NCI-H146 (cell line): ENCODE data around the gene URI1.
"Not testable (repeated sequence)": the region's sequence is repeated elsewhere in the genome, so short reads cannot be mapped to it uniquely, and the experiment has no call there.

Experiments
- DNase-seq: peaks from one replicate; lab custom pipeline; 2025; lab: John Stamatoyannopoulos, UW

URI1 gene

DNA sequence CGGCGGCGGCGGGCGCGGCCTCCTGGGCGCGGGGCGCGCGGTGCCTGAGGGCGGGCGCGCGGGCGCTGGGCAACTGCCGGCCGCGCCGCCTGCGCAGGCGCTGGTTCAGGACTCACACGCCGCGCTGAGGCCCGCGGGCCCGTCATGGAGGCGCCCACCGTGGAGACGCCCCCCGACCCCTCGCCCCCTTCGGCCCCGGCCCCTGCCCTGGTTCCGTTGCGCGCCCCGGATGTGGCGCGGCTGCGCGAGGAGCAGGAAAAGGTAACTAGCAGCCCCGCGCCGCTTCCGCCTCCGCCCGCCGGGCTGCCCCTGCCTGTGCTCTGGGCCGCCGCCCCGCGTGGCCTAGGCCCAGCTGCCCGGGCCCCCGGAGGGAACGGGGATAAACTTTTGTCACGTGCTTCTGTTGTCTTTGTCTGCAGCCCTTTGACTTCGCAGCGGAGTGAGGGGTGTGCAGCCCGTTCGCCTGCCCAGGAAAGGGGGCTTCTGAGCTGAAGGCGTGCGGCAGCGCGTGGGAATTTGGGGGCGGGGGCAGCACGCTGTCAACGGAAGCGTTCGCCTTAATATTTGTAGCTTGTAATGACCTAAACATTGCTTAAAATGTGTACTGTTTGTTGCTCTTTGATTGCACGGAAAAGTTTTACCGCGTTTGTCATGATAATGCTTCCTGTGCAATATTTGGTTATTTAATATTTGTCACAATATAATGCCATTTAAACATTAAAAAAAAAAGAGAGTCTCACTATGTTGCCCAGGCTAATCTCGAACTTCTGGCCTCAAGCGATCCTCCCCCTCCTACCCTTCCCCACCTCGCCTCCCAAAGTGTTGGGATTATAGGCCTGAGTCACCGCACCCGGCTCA, 594 bp downstream of the URI1 start:
- peak; percentile 71 for DNase-seq

DNA sequence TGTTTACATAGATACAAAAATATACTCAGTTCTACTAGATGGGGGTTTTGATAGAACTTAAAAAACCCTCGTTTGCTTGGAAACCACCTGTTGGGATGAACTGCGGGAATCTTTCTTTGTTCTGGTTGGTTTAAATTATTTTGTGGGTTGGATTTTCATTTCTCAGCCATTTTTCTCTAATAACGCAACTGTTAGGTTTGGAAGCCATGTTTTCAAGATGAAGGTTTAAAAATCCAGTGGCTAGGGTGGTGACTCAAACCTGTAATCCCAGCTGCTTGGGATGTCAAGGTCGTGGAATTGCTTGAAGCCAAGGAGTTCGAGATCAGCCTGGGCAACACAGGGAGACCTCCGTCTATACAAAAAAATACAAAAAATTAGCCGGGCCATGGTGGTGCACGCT, 1.6 kb downstream of the URI1 start:
- no peak for DNase-seq

DNA sequence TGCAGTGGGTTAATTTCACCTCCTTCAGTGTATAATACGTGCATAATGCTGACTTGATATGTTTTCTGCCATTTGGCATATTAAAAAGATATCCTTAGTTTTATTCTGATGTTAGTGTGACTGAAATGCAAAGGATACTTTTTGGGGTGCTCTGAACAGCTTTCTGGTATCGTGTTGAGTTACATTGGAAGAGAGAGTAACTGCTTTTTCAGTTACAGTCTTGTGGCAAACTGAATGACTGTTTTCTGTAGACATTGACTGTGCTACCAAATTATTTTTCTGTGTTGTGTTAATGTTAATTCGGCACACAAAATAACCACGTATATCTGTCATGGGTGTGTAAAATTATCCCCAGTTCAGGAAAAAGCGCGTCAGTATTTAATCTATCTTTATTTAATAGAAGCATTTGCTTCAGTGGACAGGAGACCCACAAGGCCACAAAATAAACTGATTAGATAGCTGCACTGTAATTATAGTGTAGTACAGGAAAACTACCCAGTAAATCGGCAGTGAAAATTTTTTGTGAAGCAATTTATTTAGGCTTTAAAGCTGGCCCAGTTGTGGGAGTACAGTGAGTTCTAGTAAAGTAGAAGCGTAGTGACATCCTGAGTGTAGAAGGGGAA, 2.5 kb downstream of the URI1 start:
- no peak for DNase-seq

DNA sequence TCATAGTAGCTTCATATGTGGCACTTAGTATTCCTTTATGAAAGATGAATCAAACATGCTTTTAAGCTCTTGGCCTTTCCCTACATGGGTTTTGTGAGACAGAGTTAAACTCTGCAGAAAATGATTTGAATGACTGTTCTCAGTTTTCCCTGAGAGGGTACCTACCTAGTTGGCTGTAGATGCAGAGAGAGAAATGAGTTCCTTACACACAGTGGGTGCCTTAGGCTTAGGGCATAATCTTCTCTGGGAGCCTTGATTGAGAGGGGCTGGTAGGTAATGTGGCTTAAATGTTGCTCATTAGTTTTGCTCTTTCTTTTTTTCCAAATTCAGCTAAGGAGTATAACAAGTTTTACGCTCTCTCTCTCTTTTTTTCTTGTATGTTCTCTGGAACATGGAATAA, 3.0 kb downstream of the URI1 start:
- DNase-seq: no peak

DNA sequence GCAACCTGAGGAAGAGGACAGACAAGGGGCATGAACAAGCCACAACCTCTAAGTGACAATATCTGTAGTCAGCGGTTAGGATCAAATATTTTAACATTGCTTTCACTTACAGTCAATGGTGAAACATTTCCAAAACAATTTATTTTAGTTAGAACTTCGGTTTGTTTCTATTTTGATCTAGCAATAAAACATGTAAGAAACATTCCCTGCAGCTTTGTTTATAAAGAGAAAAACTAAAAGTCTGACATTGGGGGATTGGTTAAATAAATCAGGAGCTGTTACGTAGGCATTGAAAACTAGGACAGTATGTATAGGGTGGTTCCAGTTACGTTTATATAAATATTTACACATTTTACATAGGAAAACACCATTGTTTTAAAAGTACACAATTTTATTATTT, 3.4 kb downstream of the URI1 start:
- DNase-seq: no peak

DNA sequence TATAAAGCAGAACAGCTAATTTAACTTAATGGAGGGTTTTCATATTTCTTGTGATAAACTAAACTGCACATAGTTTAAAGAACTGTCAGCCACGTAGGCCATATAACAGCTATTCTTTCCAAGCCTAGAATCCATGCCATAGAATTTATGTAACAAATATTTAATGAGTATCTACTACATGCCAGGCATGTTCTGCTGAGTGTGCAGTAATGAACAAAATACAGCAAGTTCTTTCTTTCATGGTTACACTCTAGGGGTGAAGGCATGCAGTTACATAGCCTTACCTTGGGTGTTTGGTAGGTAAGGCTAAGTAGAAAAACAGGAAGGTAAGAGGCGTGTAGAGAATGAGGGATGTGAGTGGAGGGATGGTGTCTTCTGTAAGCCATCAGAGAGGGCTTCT, 4.6 kb downstream of the URI1 start:
- no peak for DNase-seq

DNA sequence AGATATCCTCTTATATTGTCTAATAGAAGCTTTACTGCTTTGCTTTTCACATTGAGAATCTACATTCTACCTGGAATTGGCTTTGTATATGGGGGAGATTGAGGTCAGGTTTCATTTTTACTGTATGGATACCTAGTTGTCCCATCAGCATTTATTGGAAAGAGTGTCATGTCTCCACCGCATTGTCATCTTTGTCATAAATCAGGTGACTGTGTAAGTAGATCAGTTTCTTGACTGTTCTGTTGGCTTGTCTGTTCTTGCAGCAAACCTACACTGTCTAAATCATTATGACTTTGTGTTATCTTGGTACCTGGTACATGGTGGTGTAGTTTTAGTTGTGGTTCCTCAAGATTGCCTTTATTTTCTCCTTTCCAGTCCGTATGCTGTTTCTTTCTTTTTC, 5.8 kb downstream of the URI1 start:
- DNase-seq: no peak

DNA sequence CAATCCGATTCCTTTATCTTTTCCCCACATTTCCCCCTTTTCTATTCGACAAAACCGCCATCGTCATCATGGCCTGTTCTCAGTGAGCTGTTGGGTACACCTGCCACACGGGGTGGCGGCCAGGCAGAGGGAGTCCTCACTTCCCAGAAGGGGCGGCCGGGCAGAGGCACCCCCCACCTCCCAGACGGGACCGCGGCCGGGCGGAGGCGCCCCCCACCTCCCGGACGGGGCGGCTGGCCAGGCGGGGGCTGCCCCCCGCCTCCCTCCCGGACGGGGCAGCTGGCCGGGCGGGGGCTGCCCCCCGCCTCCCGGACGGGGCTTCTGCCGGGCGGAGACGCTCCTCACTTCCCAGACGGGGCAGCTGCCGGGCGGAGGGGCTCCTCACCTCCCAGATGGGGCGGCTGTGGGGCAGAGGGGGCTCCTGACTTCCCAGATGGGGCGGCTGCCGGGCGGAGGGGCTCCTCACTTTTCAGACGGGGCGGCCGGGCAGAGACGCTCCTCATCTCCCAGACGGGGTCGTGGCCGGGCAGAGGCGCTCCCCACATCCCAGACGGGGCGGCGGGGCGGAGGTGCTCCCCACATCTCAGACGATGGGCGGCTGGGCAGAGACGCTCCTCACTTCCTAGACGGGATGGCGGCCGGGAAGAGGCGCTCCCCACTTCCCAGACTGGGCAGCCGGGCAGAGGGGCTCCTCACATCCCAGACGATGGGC, 6.9 kb downstream of the URI1 start:
- DNase-seq: not testable (repeated sequence)

DNA sequence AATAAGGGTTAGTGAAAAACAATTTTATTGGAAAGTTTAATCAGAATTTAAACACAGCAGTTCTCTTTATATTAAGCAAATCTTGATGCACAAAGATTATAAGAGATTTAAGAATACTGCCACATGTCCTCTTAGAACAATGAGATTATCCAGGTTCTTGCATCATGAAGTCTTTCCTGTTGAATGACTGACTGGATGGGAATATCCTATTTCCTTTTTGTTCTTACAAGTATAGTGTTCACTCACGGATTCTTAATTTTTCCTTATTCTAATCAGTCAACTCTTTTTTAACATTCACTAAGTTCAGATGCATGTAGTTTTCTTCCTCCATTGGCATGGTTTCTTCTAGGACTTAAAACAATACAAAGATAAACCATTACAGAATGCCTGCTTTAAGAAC, 10.1 kb downstream of the URI1 start:
- DNase-seq: no peak

DNA sequence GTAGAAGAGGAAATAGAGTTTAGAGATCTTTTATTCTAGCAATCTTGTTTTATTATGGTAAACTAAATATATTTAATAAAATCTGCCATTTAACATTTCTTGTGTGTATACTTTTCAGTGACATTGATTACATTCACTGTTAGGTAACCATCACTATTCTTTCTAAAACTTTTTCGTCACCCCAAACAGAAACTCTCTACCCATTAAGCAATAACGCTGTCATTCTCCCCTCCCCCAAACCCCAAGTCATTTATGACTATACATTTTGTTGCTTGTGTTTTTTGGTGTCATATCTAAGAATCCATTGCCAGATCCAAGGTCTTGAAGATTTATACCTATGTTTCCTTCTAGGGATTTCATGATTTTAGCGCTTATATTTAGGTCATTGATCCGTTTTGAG, 10.6 kb downstream of the URI1 start:
- DNase-seq: no peak

DNA sequence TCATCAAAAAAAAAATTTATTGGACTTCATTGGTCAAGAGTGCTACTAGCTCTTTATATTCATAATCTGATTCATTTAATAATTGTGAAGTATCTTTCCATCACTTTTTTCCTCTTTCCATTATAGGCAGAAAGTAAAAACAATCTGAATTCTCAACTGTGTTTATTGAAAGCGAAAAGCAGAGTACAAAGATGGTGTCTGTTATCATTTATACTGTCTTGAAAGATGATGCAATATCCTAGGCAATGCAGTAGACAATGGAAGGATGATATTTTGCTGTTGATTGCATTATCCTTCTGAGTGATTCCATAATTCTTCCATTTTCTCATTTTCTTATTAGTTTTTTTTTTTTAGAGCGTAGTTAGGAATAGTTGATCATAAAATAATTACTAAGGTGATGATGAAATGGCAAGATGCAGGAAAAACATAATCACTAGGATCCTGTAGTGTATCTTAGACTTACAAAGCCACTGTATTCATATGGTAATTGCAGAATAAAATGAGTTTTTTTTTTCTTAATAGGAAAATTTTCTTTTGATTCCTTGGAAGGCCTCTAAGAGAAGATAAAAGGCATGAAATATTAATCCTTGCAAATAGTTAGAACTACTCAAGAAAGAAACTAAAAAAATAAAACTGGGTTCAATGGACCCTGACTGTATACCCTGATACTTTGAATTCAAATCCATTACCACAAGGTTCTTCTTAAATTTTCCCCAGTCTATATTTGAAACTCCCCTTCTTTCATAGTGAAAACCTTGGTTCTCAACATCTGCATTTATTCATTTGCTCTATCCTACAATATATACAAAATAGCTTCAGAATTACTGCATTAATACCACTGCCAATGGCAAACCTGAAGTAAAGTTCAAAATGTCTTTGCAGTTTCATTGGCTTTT, 11.6 kb downstream of the URI1 start:
- DNase-seq: no peak

DNA sequence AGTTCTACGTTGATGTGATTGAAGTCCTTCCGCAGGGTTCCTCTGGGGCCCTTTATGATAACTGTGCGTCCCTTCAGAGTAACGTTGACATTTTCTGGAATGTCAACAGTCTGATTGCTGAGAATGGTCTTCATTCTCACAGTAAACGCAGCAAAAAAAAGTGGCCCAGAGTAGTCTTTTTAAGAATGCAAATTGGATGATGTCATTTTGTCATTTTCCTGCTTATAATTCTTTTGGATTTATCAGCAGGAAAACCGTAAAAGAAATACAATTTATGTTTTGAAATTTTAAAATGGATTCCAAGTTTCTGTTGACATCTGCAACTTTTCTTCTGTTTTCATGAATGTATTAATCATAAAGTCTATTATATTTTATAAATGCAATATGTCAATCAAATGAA, 14.8 kb downstream of the URI1 start:
- no peak for DNase-seq

DNA sequence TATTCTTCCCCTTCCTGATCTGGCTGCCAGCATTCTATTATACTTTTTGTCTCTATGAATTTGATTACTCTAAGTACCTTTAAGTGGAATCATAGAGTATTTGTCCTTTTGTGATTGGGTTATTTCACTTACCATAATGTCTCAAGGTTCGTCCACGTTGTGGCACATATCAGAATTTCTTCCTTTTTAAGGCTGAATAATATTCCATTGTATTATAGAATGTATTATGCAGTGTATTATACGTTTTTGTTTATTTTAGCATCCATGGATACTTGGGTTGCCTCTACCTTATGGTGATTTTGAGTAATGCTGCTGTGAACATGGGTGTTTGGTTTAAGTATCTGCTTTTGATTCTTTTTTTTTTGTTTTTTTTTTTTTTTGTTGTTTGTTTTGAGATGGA, 19.3 kb downstream of the URI1 start:
- DNase-seq: no peak

DNA sequence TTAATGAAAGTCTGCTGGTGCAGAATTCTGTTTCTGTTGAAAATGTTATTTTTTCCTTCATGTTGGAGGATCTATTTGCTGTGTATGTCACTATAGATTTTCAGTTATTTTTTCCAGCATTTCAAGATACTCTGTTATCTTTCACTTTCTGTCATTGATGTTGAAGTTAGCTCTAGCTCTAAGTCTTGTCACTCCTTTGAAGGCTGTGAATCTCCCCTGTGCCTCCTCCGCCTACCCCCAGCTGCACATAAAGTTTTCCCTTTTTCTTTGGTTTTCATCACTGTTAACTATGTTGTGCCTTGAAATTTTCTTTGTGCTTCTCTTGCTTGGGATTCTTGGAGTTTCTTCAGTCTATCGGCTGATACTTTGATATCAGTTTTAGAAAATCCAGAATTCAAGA, 20.8 kb downstream of the URI1 start:
- no peak for DNase-seq

DNA sequence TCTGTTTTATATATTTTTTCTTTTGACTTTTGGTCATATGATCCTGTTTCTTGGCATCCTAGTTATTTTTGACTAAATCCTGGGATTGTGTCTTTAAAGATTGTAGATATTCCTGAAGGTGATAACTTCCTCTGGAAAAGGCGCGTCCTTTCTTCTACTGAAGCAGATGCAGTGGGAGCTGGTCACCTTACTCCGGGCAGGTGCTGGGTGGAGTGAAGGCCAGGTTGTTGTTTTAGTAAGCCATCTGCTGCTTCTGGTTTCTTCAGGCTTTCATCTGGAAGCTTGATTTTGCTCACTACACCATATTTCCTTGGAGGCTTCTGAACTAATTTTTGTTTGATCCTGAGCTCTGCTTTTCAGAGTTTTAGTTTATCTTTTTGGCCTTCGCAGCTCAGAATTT, 21.5 kb downstream of the URI1 start:
- peak; percentile 15 for DNase-seq

DNA sequence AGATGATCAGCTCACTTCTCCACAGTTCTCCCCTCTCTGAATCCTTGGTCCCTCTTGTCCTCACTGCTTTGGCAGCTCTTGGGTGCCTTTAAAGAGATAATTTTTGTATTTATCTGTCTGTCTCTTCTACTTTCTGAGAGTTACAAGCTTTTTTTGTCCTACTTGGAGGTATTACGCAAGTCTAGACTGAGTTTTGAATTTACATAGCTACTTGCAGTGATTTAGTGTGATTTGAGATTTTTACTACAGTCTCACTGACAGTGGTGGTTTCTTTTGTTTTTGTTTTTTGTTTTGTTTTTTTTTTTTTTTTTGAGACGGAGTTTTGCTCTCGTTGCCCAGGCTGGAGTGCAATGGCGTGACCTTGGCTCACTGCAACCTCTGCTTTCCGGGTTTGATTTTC, 22.1 kb downstream of the URI1 start:
- no peak for DNase-seq

DNA sequence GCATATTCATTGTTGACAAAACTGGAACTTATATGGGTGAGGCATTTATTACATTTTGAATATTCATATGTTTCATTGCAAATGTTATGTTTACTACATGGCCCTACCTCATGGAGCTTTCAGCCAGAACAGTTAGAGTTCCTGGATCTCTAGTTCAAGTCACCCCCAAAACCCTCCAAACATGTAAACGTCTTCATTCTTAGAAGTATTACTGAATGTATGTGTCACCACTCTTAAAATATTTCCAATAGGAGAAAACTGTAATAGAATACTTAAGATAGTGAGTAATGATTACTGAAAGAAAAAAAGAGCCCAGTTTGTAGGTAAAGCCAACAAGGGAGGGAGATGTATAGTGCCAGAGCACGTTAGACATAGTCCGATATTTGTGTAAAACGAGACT, 23.5 kb downstream of the URI1 start:
- DNase-seq: no peak

DNA sequence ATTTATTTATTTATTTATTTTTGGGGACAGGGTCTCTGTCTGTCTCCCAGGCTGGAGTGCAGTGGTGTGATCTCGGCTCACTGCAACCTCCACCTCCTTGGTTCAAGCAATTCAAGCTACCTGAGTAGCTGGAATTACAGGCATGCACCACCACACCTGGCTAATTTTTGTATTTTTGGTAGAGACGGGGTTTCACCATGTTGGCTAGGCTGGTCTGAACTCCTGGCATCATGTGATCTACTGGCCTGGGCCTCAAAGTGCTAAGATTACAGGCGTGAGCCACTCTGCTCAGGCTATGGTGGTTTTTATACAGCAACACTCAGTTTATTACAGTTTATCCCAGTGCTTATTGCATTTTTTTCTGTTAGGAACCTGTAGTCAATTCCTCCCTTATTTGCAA, 24.1 kb downstream of the URI1 start:
- DNase-seq: not testable (repeated sequence)

DNA sequence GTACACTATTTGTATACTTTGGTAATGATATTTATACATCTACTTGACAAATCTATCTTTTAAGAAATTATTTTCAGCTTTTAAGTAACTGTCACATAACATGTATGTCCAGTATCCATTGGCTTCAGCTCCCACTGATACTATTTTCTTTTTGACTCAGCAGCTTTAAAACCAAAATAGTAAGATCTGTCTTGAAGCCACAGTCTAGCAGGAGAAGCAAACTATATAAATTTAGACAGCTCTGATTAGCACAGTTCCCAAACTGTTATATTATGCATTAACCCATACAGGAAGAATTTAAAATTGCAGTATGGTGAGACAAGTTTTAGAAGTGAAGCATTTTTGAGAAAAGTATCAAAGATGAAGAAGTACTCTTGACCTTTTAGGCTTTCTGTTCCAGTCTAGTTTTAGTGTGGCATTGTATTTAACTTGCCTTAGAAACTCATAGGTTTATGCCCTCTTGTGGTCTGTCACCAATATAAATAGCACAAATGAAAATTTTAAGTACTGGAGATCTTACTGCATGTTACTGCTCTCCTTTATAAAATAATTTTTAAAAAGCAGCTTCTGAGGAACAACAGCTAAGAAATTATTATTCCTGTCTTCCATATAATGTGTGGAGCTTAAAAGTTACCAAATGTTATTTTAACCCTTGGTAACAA, 24.7 kb downstream of the URI1 start:
- no peak for DNase-seq

DNA sequence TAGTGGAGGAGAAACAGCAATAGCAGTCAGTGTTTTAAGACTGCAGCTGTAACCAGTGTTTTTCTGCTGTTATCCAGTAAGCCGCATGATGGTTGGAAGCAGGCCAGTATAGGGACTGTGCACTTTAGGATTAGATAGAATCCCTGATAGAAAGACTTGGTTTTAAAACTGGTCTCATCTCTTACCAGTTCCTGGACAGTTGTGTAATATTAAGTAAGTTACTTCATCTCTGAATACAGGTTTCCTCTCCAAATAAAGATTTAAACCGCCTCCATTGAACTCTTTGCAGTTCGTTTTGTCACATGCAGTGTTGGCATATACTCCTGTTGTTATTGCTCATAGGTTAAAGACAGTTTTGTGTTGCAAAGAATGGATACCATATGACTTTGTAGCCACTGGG, 25.6 kb downstream of the URI1 start:
- DNase-seq: no peak

DNA sequence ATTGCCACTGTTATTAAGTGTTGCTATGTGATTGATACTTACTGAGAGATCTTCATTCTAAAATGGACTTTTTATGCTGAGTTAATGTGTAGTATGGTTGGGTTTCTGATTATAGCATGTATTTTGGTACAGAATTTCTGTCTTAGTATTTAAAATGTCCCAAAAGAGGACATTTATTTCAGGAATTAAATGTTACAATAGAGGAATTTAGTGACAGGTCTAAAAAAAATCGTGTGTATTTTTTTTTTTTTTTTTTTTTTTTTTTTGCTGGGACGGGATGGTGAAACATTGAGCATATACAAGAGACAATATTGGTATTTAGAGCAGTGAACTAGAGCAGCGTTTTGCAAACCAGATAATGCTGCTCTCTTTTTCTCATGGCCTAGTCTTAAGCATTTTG, 27.9 kb downstream of the URI1 start:
- no peak for DNase-seq

DNA sequence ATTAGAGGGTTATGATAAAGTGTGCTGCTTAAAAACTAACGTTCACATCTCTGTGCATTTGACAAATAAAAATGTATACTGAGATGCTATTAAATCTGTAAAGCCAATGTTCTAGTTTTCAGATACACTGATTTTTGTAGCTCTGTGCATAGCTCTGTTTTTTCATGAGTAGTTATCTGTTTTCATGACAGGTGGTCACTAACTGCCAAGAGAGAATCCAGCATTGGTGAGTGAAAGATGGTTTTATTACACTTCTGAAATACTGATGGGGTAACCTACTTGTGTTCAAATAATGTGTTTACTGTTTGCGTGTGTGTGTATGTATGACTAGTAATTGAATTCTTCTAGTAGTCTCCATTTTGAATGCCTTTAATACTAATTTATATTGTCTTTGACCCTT, 29.0 kb downstream of the URI1 start:
- DNase-seq: no peak
